GM23338 (cell line): Measurements from ENCODE around the gene EIF1AY. TPM values are rescaled to one million over a fixed set of nuclear protein-coding genes. Genes with fewer than 3 reads are reported as not detected.

Experiments used
- ATAC-seq: fragments of 200-7000 bp; cut with Tn5 transposase; 3 replicates; pipeline ENCODE4 v1.9.1; 2020
- DNase-seq: peaks from one replicate; pipeline ENCODE4 v3.0.0-alpha.2; 2015; ENCODE audit warnings: low spot score
- H2AFZ ChIP-seq: fragments of 200-600 bp; sonication (generic); 2 replicates; pipeline ENCODE4 v1.8.0; 2016; ENCODE audit warnings: antibody characterized with exemption, mild to moderate bottlenecking, moderate library complexity
- H3F3A ChIP-seq: fragments of 200-600 bp; sonication (generic); replicated peaks from 2 replicates; pipeline ENCODE4 v1.8.0; 2017; ENCODE audit warnings: antibody characterized with exemption, mixed run types, low read depth
- H3K27ac ChIP-seq: fragments of 200-600 bp; sonication (generic); 2 replicates; pipeline ENCODE4 v1.6.1; 2016; ENCODE audit warnings: low read depth
- H3K27me3 ChIP-seq: fragments of 200-600 bp; sonication (generic); 2 replicates; pipeline ENCODE4 v1.8.0; 2016; ENCODE audit warnings: mild to moderate bottlenecking, mixed run types, moderate library complexity; ENCODE audit not compliant: insufficient read depth
- H3K36me3 ChIP-seq: fragments of 200-600 bp; sonication (generic); 2 replicates; pipeline ENCODE4 v1.8.0; 2016; ENCODE audit warnings: mild to moderate bottlenecking; ENCODE audit not compliant: insufficient read depth
- H3K4me1 ChIP-seq: fragments of 200-600 bp; sonication (generic); 2 replicates; pipeline ENCODE4 v1.8.0; 2016; ENCODE audit warnings: mild to moderate bottlenecking, moderate library complexity; ENCODE audit not compliant: insufficient read depth
- H3K4me2 ChIP-seq: fragments of 200-600 bp; sonication (generic); 2 replicates; pipeline ENCODE4 v1.7.1; 2017; ENCODE audit warnings: mixed run types
- H3K4me3 ChIP-seq: fragments of 200-600 bp; sonication (generic); 2 replicates; pipeline ENCODE4 v1.6.1; 2016; ENCODE audit warnings: mixed run types
- H3K79me2 ChIP-seq: fragments of 200-600 bp; sonication (generic); replicated peaks from 2 replicates; pipeline ENCODE4 v1.8.0; 2017; ENCODE audit warnings: mild to moderate bottlenecking; ENCODE audit not compliant: insufficient read depth
- H3K9me2 ChIP-seq: fragments of 200-600 bp; sonication (generic); 2 replicates; pipeline ENCODE4 v1.8.0; 2017; ENCODE audit not compliant: insufficient read depth
- H4K20me1 ChIP-seq: fragments of 200-600 bp; sonication (generic); replicated peaks from 2 replicates; pipeline ENCODE4 v1.8.0; 2017; ENCODE audit warnings: mild to moderate bottlenecking; ENCODE audit not compliant: insufficient read depth
- H3K27ac Mint-ChIP-seq: 2 replicates; pipeline ENCODE4 v1.8.0; 2020; ENCODE audit warnings: inconsistent platforms, mild to moderate bottlenecking, moderate library complexity, mixed read lengths
- H3K27me3 Mint-ChIP-seq: 3 replicates; pipeline ENCODE4 v1.8.0; 2022; ENCODE audit warnings: low read depth, mild to moderate bottlenecking, moderate library complexity, mixed read lengths, inconsistent platforms; ENCODE audit not compliant: insufficient read depth, poor library complexity
- H3K36me3 Mint-ChIP-seq: 3 replicates; pipeline ENCODE4 v1.8.0; 2021; ENCODE audit warnings: low read depth, mild to moderate bottlenecking, inconsistent platforms, moderate library complexity, mixed read lengths
- H3K4me1 Mint-ChIP-seq: 3 replicates; pipeline ENCODE4 v1.8.0; 2020; ENCODE audit warnings: mild to moderate bottlenecking, inconsistent platforms, mixed read lengths
- H3K4me3 Mint-ChIP-seq: 3 replicates; pipeline ENCODE4 v1.8.0; 2021; ENCODE audit warnings: moderate library complexity, mild to moderate bottlenecking, inconsistent platforms, mixed read lengths
- H3K9me3 Mint-ChIP-seq: 3 replicates; pipeline ENCODE4 v1.8.0; 2020; ENCODE audit warnings: moderate library complexity, mild to moderate bottlenecking, inconsistent platforms, mixed read lengths
- CREB1 ChIP-seq: fragments of 250-450 bp; sonication (Bioruptor Pico); IDR thresholded peaks from 2 replicates; pipeline ENCODE4 v1.5.0; 2020; ENCODE audit warnings: low read depth, mild to moderate bottlenecking, moderate library complexity
- EZH2 ChIP-seq: fragments of 200-600 bp; sonication (generic); IDR thresholded peaks from one replicate; pipeline ENCODE4 v1.8.0; 2017; ENCODE audit warnings: antibody characterized with exemption, mild to moderate bottlenecking, low read depth; ENCODE audit not compliant: unreplicated experiment
- EZH2phosphoT487 ChIP-seq: fragments of 200-600 bp; sonication (generic); IDR thresholded peaks from one replicate; pipeline ENCODE4 v1.8.1; 2018; ENCODE audit warnings: antibody characterized with exemption; ENCODE audit not compliant: unreplicated experiment
- JUNB ChIP-seq: IDR thresholded peaks from one replicate; pipeline ENCODE4 v1.6.1; 2016; ENCODE audit warnings: antibody characterized with exemption; ENCODE audit not compliant: unreplicated experiment
- NANOG ChIP-seq: IDR thresholded peaks from 2 replicates; pipeline ENCODE4 v1.6.1; 2016; ENCODE audit warnings: antibody characterized with exemption, borderline replicate concordance
- POLR2AphosphoS5 ChIP-seq: IDR thresholded peaks from 2 replicates; pipeline ENCODE4 v1.6.1; 2016; ENCODE audit warnings: antibody characterized with exemption, low read depth
- STAT1 ChIP-seq: IDR thresholded peaks from one replicate; pipeline ENCODE4 v1.6.1; 2016; ENCODE audit warnings: antibody characterized with exemption; ENCODE audit not compliant: unreplicated experiment
- ZNF114 ChIP-seq: fragments of 250-450 bp; sonication (Bioruptor Pico); IDR thresholded peaks from 2 replicates; pipeline ENCODE4 v1.5.0; 2020; ENCODE audit warnings: mild to moderate bottlenecking, moderate library complexity
- ZNF331 ChIP-seq: fragments of 250-450 bp; sonication (Bioruptor Pico); IDR thresholded peaks from 2 replicates; pipeline ENCODE4 v1.5.0; 2020; ENCODE audit warnings: low read depth, mild to moderate bottlenecking, moderate library complexity
- polyA plus RNA-seq: library from polyadenylated mRNA; unstranded; fragments of >200 nt; fragmentation: Nextera tagmentation; extraction: Ambion mirVana; gene quantifications from 2 replicates; pipeline ENCODE4 v1.2.1, GENCODE V29; 2016
- total RNA-seq: library from RNA; depleted of rRNA; stranded (reverse); fragments of >200 nt; shearing (Covaris generic); gene quantifications from 2 replicates; pipeline ENCODE4 v1.2.3, GENCODE V29; 2014
- TF ChIP-seq, protein P1 (sequence below): fragments of 250-450 bp; sonication (Bioruptor Pico); IDR thresholded peaks from 2 replicates; pipeline ENCODE4 v1.5.0; 2020; ENCODE audit warnings: mild to moderate bottlenecking, moderate library complexity
- TF ChIP-seq, protein P2 (sequence below): IDR thresholded peaks from 2 replicates; pipeline ENCODE4 v1.6.1; 2016; ENCODE audit warnings: antibody characterized with exemption
- TF ChIP-seq, protein P3 (sequence below), 2 experiments: fragments of 200-600 bp in 1 of 2; sonication (generic) in 1 of 2; conservative IDR thresholded peaks; 2 replicates each; pipeline versions ENCODE4 v1.5.1 to v1.6.1; 2016 to 2017; ENCODE audit warnings: antibody characterized with exemption in 2 of 2, low read depth in 2 of 2, mild to moderate bottlenecking in 2 of 2, moderate library complexity in 1 of 2

Gene EIF1AY
- total and polyA plus RNA-seq, 2 experiments from 2014 or later: 31.3 to 93.0 TPM

GRCh38 chrY:20546071-20546470 lies 29.5 kb upstream of the EIF1AY start (continued):
- TF ChIP-seq, protein P1, sequence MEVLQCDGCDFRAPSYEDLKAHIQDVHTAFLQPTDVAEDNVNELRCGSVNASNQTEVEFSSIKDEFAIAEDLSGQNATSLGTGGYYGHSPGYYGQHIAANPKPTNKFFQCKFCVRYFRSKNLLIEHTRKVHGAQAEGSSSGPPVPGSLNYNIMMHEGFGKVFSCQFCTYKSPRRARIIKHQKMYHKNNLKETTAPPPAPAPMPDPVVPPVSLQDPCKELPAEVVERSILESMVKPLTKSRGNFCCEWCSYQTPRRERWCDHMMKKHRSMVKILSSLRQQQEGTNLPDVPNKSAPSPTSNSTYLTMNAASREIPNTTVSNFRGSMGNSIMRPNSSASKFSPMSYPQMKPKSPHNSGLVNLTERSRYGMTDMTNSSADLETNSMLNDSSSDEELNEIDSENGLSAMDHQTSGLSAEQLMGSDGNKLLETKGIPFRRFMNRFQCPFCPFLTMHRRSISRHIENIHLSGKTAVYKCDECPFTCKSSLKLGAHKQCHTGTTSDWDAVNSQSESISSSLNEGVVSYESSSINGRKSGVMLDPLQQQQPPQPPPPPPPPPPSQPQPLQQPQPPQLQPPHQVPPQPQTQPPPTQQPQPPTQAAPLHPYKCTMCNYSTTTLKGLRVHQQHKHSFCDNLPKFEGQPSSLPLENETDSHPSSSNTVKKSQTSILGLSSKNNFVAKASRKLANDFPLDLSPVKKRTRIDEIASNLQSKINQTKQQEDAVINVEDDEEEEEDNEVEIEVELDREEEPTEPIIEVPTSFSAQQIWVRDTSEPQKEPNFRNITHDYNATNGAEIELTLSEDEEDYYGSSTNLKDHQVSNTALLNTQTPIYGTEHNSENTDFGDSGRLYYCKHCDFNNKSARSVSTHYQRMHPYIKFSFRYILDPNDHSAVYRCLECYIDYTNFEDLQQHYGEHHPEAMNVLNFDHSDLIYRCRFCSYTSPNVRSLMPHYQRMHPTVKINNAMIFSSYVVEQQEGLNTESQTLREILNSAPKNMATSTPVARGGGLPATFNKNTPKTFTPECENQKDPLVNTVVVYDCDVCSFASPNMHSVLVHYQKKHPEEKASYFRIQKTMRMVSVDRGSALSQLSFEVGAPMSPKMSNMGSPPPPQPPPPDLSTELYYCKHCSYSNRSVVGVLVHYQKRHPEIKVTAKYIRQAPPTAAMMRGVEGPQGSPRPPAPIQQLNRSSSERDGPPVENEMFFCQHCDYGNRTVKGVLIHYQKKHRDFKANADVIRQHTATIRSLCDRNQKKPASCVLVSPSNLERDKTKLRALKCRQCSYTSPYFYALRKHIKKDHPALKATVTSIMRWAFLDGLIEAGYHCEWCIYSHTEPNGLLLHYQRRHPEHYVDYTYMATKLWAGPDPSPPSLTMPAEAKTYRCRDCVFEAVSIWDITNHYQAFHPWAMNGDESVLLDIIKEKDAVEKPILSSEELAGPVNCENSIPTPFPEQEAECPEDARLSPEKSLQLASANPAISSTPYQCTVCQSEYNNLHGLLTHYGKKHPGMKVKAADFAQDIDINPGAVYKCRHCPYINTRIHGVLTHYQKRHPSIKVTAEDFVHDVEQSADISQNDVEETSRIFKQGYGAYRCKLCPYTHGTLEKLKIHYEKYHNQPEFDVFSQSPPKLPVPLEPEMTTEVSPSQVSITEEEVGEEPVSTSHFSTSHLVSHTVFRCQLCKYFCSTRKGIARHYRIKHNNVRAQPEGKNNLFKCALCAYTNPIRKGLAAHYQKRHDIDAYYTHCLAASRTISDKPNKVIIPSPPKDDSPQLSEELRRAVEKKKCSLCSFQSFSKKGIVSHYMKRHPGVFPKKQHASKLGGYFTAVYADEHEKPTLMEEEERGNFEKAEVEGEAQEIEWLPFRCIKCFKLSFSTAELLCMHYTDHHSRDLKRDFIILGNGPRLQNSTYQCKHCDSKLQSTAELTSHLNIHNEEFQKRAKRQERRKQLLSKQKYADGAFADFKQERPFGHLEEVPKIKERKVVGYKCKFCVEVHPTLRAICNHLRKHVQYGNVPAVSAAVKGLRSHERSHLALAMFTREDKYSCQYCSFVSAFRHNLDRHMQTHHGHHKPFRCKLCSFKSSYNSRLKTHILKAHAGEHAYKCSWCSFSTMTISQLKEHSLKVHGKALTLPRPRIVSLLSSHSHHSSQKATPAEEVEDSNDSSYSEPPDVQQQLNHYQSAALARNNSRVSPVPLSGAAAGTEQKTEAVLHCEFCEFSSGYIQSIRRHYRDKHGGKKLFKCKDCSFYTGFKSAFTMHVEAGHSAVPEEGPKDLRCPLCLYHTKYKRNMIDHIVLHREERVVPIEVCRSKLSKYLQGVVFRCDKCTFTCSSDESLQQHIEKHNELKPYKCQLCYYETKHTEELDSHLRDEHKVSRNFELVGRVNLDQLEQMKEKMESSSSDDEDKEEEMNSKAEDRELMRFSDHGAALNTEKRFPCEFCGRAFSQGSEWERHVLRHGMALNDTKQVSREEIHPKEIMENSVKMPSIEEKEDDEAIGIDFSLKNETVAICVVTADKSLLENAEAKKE (CRISPR knock-in tag): no peak
- TF ChIP-seq POLR2AphosphoS5 (no peak), NANOG (no peak), EZH2phosphoT487 (no peak), STAT1 (no peak), JUNB (no peak), EZH2 (no peak), ZNF331 (CRISPR knock-in tag) (no peak), CREB1 (no peak)
- TF ChIP-seq, protein P2, sequence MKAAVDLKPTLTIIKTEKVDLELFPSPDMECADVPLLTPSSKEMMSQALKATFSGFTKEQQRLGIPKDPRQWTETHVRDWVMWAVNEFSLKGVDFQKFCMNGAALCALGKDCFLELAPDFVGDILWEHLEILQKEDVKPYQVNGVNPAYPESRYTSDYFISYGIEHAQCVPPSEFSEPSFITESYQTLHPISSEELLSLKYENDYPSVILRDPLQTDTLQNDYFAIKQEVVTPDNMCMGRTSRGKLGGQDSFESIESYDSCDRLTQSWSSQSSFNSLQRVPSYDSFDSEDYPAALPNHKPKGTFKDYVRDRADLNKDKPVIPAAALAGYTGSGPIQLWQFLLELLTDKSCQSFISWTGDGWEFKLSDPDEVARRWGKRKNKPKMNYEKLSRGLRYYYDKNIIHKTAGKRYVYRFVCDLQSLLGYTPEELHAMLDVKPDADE: no peak

GRCh38 chrY:20549289-20549688 lies 26.3 kb upstream of the EIF1AY start:
- Mint-ChIP-seq H3K4me3 (no peak overlapping the region), H3K36me3 (peaks cover 3% of the 10 kb centered on the region; the same call in 1 of the 3 replicates), H3K27ac (no peak overlapping the region)
- TF ChIP-seq EZH2: no peak
- TF ChIP-seq, protein P3, sequence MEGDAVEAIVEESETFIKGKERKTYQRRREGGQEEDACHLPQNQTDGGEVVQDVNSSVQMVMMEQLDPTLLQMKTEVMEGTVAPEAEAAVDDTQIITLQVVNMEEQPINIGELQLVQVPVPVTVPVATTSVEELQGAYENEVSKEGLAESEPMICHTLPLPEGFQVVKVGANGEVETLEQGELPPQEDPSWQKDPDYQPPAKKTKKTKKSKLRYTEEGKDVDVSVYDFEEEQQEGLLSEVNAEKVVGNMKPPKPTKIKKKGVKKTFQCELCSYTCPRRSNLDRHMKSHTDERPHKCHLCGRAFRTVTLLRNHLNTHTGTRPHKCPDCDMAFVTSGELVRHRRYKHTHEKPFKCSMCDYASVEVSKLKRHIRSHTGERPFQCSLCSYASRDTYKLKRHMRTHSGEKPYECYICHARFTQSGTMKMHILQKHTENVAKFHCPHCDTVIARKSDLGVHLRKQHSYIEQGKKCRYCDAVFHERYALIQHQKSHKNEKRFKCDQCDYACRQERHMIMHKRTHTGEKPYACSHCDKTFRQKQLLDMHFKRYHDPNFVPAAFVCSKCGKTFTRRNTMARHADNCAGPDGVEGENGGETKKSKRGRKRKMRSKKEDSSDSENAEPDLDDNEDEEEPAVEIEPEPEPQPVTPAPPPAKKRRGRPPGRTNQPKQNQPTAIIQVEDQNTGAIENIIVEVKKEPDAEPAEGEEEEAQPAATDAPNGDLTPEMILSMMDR (conservative IDR thresholded peaks at IDR 0.05; ENCODE audit: low read depth in 2 of 2): no peak
- no peak for TF ChIP-seq ZNF114 (CRISPR knock-in tag)
- TF ChIP-seq STAT1: no peak
- no peak for TF ChIP-seq NANOG
- no peak for TF ChIP-seq CREB1

More at GRCh38 chrY:20549289-20549688, 26.3 kb upstream of the EIF1AY start:
- ATAC-seq: no peak
- DNase-seq: no peak
- no peak overlapping the region for H3K4me3 ChIP-seq
- no peaks in the 10 kb centered on the region for H4K20me1 ChIP-seq
- H3K27me3 Mint-ChIP-seq: no peaks in the 10 kb centered on the region
- H3K4me1 Mint-ChIP-seq: no peaks in the 10 kb centered on the region
- H3K79me2 ChIP-seq: no peaks in the 10 kb centered on the region
- no peak overlapping the region for H3K4me2 ChIP-seq
- no peaks in the 10 kb centered on the region for H3F3A ChIP-seq
- H3K36me3 ChIP-seq: no peaks in the 10 kb centered on the region
- H3K27me3 ChIP-seq: no peaks in the 10 kb centered on the region
- H3K9me2 ChIP-seq: no peaks in the 10 kb centered on the region
- no peak overlapping the region for H2AFZ ChIP-seq
- no peak overlapping the region for H3K27ac ChIP-seq
- H3K4me1 ChIP-seq: no peaks in the 10 kb centered on the region
- H3K9me3 Mint-ChIP-seq: peaks cover 71% of the 10 kb centered on the region
